ENCODE results near the gene FRS2.

DNA sequence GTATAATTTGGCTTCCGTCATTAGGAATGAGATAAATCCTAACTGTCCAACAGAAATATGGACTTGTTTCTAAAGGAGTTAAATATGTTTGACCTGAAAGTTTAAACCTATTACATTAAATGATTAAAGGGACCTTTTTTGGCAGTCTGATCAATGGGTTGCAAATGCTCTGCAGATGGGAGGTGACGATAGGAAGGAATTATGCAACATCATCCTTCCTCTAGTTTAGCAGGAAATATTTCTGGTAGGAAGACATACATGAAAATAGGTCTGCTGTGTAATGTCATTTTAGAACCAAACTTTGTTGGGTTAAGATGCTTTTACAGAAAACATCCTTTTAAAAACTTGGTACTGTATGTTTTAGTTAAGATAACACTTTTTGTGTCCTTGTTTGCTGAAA is 137.9 kb downstream of the FRS2 start:
- TF ChIP-seq POLR2A (IDR thresholded peaks at IDR 0.05) (no peak), EP300 (IDR thresholded peaks at IDR 0.05; ENCODE audit: low read depth) (no peak), POLR2AphosphoS5 (IDR thresholded peaks at IDR 0.05) (no peak)
- TF ChIP-seq, protein P1, sequence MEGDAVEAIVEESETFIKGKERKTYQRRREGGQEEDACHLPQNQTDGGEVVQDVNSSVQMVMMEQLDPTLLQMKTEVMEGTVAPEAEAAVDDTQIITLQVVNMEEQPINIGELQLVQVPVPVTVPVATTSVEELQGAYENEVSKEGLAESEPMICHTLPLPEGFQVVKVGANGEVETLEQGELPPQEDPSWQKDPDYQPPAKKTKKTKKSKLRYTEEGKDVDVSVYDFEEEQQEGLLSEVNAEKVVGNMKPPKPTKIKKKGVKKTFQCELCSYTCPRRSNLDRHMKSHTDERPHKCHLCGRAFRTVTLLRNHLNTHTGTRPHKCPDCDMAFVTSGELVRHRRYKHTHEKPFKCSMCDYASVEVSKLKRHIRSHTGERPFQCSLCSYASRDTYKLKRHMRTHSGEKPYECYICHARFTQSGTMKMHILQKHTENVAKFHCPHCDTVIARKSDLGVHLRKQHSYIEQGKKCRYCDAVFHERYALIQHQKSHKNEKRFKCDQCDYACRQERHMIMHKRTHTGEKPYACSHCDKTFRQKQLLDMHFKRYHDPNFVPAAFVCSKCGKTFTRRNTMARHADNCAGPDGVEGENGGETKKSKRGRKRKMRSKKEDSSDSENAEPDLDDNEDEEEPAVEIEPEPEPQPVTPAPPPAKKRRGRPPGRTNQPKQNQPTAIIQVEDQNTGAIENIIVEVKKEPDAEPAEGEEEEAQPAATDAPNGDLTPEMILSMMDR (IDR thresholded peaks at IDR 0.05): no peak
